ENCODE measurements around the gene DDX3X. TPM values are rescaled to one million over a fixed set of nuclear protein-coding genes. Genes with fewer than 3 reads are reported as not detected.

The DDX3X gene
- total and polyA plus RNA-seq, 9 of the 15 experiments (the other 6 are each of a cell fraction or from before 2014, with no cell fraction given), result 51.3 to 232 (median 138) TPM

GRCh38 chrX:41333003-41333743, 789 bp upstream of the DDX3X start (continued):
- TF ChIP-seq FOXO4 (CRISPR knock-in tag; IDR thresholded peaks at IDR 0.05) (no peak), EP400 (IDR thresholded peaks at IDR 0.05) (peak; percentile 99), LEF1 (IDR thresholded peaks at IDR 0.05) (peak; percentile 83), ASH1L (IDR thresholded peaks at IDR 0.05; ENCODE audit: borderline replicate concordance, low read depth, partially characterized antibody) (peak; percentile 62), ETV5 (CRISPR knock-in tag; IDR thresholded peaks at IDR 0.05; ENCODE audit: low read depth) (no peak), BHLHE40 (IDR thresholded peaks at IDR 0.05; ENCODE audit: low read length) (peak; percentile 97), ZNF696 (CRISPR knock-in tag; conservative IDR thresholded peaks at IDR 0.05) (no peak), NCOR1 (IDR thresholded peaks at IDR 0.05) (peak; percentile 58), SMAD3 (CRISPR knock-in tag; conservative IDR thresholded peaks at IDR 0.05) (no peak), USF1 (CRISPR knock-in tag; IDR thresholded peaks at IDR 0.05) (peak; percentile 96), ZNF79 (CRISPR knock-in tag; IDR thresholded peaks at IDR 0.05; ENCODE audit: low read depth) (no peak)
- TF ChIP-seq, protein P1, sequence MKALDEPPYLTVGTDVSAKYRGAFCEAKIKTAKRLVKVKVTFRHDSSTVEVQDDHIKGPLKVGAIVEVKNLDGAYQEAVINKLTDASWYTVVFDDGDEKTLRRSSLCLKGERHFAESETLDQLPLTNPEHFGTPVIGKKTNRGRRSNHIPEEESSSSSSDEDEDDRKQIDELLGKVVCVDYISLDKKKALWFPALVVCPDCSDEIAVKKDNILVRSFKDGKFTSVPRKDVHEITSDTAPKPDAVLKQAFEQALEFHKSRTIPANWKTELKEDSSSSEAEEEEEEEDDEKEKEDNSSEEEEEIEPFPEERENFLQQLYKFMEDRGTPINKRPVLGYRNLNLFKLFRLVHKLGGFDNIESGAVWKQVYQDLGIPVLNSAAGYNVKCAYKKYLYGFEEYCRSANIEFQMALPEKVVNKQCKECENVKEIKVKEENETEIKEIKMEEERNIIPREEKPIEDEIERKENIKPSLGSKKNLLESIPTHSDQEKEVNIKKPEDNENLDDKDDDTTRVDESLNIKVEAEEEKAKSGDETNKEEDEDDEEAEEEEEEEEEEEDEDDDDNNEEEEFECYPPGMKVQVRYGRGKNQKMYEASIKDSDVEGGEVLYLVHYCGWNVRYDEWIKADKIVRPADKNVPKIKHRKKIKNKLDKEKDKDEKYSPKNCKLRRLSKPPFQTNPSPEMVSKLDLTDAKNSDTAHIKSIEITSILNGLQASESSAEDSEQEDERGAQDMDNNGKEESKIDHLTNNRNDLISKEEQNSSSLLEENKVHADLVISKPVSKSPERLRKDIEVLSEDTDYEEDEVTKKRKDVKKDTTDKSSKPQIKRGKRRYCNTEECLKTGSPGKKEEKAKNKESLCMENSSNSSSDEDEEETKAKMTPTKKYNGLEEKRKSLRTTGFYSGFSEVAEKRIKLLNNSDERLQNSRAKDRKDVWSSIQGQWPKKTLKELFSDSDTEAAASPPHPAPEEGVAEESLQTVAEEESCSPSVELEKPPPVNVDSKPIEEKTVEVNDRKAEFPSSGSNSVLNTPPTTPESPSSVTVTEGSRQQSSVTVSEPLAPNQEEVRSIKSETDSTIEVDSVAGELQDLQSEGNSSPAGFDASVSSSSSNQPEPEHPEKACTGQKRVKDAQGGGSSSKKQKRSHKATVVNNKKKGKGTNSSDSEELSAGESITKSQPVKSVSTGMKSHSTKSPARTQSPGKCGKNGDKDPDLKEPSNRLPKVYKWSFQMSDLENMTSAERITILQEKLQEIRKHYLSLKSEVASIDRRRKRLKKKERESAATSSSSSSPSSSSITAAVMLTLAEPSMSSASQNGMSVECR (CRISPR knock-in tag; IDR thresholded peaks at IDR 0.05), result 0 out of 2 replicates have a peak, but pooled peaks have one; percentile 24
